Caco-2 (cell line): ENCODE data around the gene ETV6. TPM values are rescaled to one million over a fixed set of nuclear protein-coding genes. Genes with fewer than 3 reads are reported as not detected.

ENCODE experiments used
- BruUV-seq: library from RNA; stranded (reverse); fragments of 400-500 nt; replicated peaks from 2 replicates; lab custom pipeline; 2021; lab: Mats Ljungman, UMichigan
- CTCF ChIA-PET: fragments of 300-600 bp; sonication (Branson Sonifier 250); formaldehyde crosslinking; loops from one replicate; lab custom pipeline; 2022; ENCODE audit warnings: antibody characterized with exemption; lab: Charles Lee
- POLR2A ChIA-PET: fragments of 300-600 bp; sonication (Branson Sonifier 250); formaldehyde crosslinking; loops from one replicate; lab custom pipeline; 2022; ENCODE audit warnings: antibody characterized with exemption; lab: Charles Lee
- DNase-seq, 2 experiments: peaks; one replicate each; pipeline versions ENCODE4 v3.0.0 to v3.0.0-alpha.2; 2020 to 2022
- H3K27me3 ChIP-seq: replicated peaks from 2 replicates; pipeline ENCODE4 v1.6.0; 2011; ENCODE audit warnings: low read length; ENCODE audit not compliant: control insufficient read depth, insufficient read depth
- H3K36me3 ChIP-seq: 2 replicates; pipeline ENCODE4 v1.5.1; 2011; ENCODE audit warnings: low read length; ENCODE audit not compliant: control insufficient read depth, insufficient read depth
- H3K4me1 ChIP-seq: fragments of 250-450 bp; sonication (Bioruptor Pico); 2 replicates; pipeline ENCODE4 v1.5.1; 2020; ENCODE audit warnings: mild to moderate bottlenecking
- H3K4me3 ChIP-seq: 2 replicates; pipeline ENCODE4 v1.5.1; 2011; ENCODE audit warnings: low read depth, mild to moderate bottlenecking, control low read depth, low read length
- H3K9me3 ChIP-seq: fragments of 250-450 bp; sonication (Bioruptor Pico); 2 replicates; pipeline ENCODE4 v1.5.1; 2020; ENCODE audit warnings: mild to moderate bottlenecking, moderate library complexity
- H3K27ac Mint-ChIP-seq: one replicate; pipeline ENCODE4 v1.8.0; 2022; ENCODE audit warnings: mixed read lengths; ENCODE audit not compliant: unreplicated experiment
- H3K27me3 Mint-ChIP-seq: one replicate; pipeline ENCODE4 v1.8.0; 2022; ENCODE audit warnings: mixed read lengths; ENCODE audit not compliant: insufficient read depth, unreplicated experiment
- H3K36me3 Mint-ChIP-seq: one replicate; pipeline ENCODE4 v1.8.0; 2022; ENCODE audit warnings: mild to moderate bottlenecking, mixed read lengths; ENCODE audit not compliant: insufficient read depth, unreplicated experiment
- H3K4me1 Mint-ChIP-seq: one replicate; pipeline ENCODE4 v1.8.0; 2022; ENCODE audit warnings: low read depth, mixed read lengths; ENCODE audit not compliant: unreplicated experiment
- H3K4me3 Mint-ChIP-seq: one replicate; pipeline ENCODE4 v1.8.0; 2022; ENCODE audit warnings: mild to moderate bottlenecking, moderate library complexity, mixed read lengths; ENCODE audit not compliant: unreplicated experiment
- H3K9me3 Mint-ChIP-seq: one replicate; pipeline ENCODE4 v1.8.0; 2022; ENCODE audit warnings: mixed read lengths; ENCODE audit not compliant: unreplicated experiment
- CTCF ChIP-seq, 2 experiments: fragments of 200-600 bp in 1 of 2; IDR thresholded peaks; 1 replicate in 1 of 2; 2 replicates in 1 of 2; pipeline versions ENCODE4 v1.5.1 to v1.8.0; 2011 to 2022; ENCODE audit warnings: antibody characterized with exemption in 1 of 2, control low read depth in 1 of 2, inconsistent platforms in 1 of 2, low read depth in 1 of 2, low read length in 1 of 2, mild to moderate bottlenecking in 1 of 2, moderate library complexity in 1 of 2; ENCODE audit not compliant: insufficient read depth in 1 of 2, severe bottlenecking in 1 of 2, unreplicated experiment in 1 of 2
- intact Hi-C: fragments of 100-400 bp; cut with micrococcal nuclease; formaldehyde crosslinking; loops from one replicate; pipeline ENCODE4 v1.10.0; 2022; ENCODE audit not compliant: unreplicated experiment
- total RNA-seq: library from RNA; stranded (reverse); gene quantifications from 2 replicates; pipeline ENCODE4 v1.2.3, GENCODE V29; 2022

Gene ETV6
- total RNA-seq, 1 experiment from 2014 or later = 15.6 TPM

GRCh38 chr12:11677093-11677492 lies 27.6 kb downstream of the ETV6 start:
- intact Hi-C loops = no loop called here
- Mint-ChIP-seq H3K27me3 (no peaks in the 10 kb centered on the region), H3K4me1 (peaks cover 6% of the 10 kb centered on the region), H3K36me3 (no peaks in the 10 kb centered on the region), H3K27ac (no peak overlapping the region), H3K9me3 (no peaks in the 10 kb centered on the region), H3K4me3 (no peak overlapping the region)
- Histone ChIP-seq H3K4me1 (no peaks in the 10 kb centered on the region), H3K36me3 (no peaks in the 10 kb centered on the region), H3K4me3 (no peak overlapping the region), H3K9me3 (no peaks in the 10 kb centered on the region), H3K27me3 (no peaks in the 10 kb centered on the region)
- DNase-seq = no peak
- no TSS peak for BruUV-seq
- ChIA-PET POLR2A (no interaction called here), CTCF (no interaction called here)
- no peak for TF ChIP-seq CTCF (IDR thresholded peaks at IDR 0.05; ENCODE audit: insufficient read depth in 1 of 2, low read depth in 1 of 2, low read length in 1 of 2, severe bottlenecking in 1 of 2, unreplicated experiment in 1 of 2)

- Mint-ChIP-seq H3K4me3 (no peak overlapping the region), H3K36me3 (no peaks in the 10 kb centered on the region), H3K27ac (no peak overlapping the region), H3K4me1 (peaks cover 6% of the 10 kb centered on the region), H3K27me3 (no peaks in the 10 kb centered on the region), H3K9me3 (no peaks in the 10 kb centered on the region)
- no TSS peak for BruUV-seq
- Histone ChIP-seq H3K9me3 (no peaks in the 10 kb centered on the region), H3K4me3 (no peak overlapping the region), H3K36me3 (no peaks in the 10 kb centered on the region), H3K4me1 (no peaks in the 10 kb centered on the region), H3K27me3 (no peaks in the 10 kb centered on the region)
- ChIA-PET POLR2A (no interaction called here), CTCF (no interaction called here)
- no peak for TF ChIP-seq CTCF (IDR thresholded peaks at IDR 0.05; ENCODE audit: insufficient read depth in 1 of 2, low read depth in 1 of 2, low read length in 1 of 2, severe bottlenecking in 1 of 2, unreplicated experiment in 1 of 2)
- DNase-seq = no peak
- intact Hi-C loops = no loop called here
Observed at GRCh38 chr12:11677752-11678151, 28.3 kb downstream of the ETV6 start.

- no peaks in the 10 kb centered on the region for H3K9me3 ChIP-seq
- H3K4me1 Mint-ChIP-seq = peaks cover 6% of the 10 kb centered on the region
- TF ChIP-seq CTCF (IDR thresholded peaks at IDR 0.05; ENCODE audit: insufficient read depth in 1 of 2, low read depth in 1 of 2, low read length in 1 of 2, severe bottlenecking in 1 of 2, unreplicated experiment in 1 of 2) = no peak
- ChIA-PET CTCF (no interaction called here), POLR2A (no interaction called here)
- no peaks in the 10 kb centered on the region for H3K27me3 ChIP-seq
- BruUV-seq = no TSS peak
- no peaks in the 10 kb centered on the region for H3K9me3 Mint-ChIP-seq
- H3K36me3 Mint-ChIP-seq = no peaks in the 10 kb centered on the region
- intact Hi-C loops = no loop called here
- no peaks in the 10 kb centered on the region for H3K4me1 ChIP-seq
- H3K27ac Mint-ChIP-seq = no peak overlapping the region
- DNase-seq = no peak
- no peaks in the 10 kb centered on the region for H3K36me3 ChIP-seq
- no peak overlapping the region for H3K4me3 ChIP-seq
- no peak overlapping the region for H3K4me3 Mint-ChIP-seq
- no peaks in the 10 kb centered on the region for H3K27me3 Mint-ChIP-seq
Observed at GRCh38 chr12:11678781-11679180, 29.3 kb downstream of the ETV6 start.
